Immature natural killer cell (primary cell): ENCODE measurements around the gene NT5DC1. TPM values are rescaled to one million over a fixed set of nuclear protein-coding genes. Genes with fewer than 3 reads are reported as not detected.
A peak's percentile ranks its signal among the peaks of the same experiment; 100 is the strongest.
"Not testable (repeated sequence)": the region's sequence is repeated elsewhere in the genome, so short reads cannot be mapped to it uniquely, and the experiment has no call there.

Source experiments
- DNase-seq, 3 donors: peaks; one replicate each; pipeline ENCODE4 v3.0.0; 2022; ENCODE audit warnings: mixed read lengths in 1 of 3
- H3K27ac Mint-ChIP-seq, 6 donors: one replicate each; pipeline ENCODE4 v1.8.0; 2020; ENCODE audit warnings: mixed read lengths in 6 of 6, mild to moderate bottlenecking in 5 of 6, inconsistent platforms in 4 of 6, moderate library complexity in 3 of 6
- H3K27me3 Mint-ChIP-seq, 3 donors: one replicate each; pipeline ENCODE4 v1.8.0; 2020 to 2021; ENCODE audit warnings: low read depth in 3 of 3, mild to moderate bottlenecking in 3 of 3, mixed read lengths in 3 of 3, moderate library complexity in 3 of 3, inconsistent platforms in 1 of 3
- H3K36me3 Mint-ChIP-seq, 3 donors: one replicate each; pipeline ENCODE4 v1.8.0; 2020; ENCODE audit warnings: mixed read lengths in 3 of 3, inconsistent platforms in 2 of 3, mild to moderate bottlenecking in 2 of 3
- H3K4me1 Mint-ChIP-seq, 2 donors: one replicate each; pipeline ENCODE4 v1.8.0; 2020; ENCODE audit warnings: inconsistent platforms in 2 of 2, mild to moderate bottlenecking in 2 of 2, mixed read lengths in 2 of 2, moderate library complexity in 1 of 2
- H3K4me3 Mint-ChIP-seq, 5 donors: one replicate each; pipeline ENCODE4 v1.8.0; 2020; ENCODE audit warnings: mild to moderate bottlenecking in 5 of 5, mixed read lengths in 5 of 5, inconsistent platforms in 3 of 5, moderate library complexity in 3 of 5
- H3K9me3 Mint-ChIP-seq, 6 donors: one replicate each; pipeline ENCODE4 v1.8.0; 2020; ENCODE audit warnings: mild to moderate bottlenecking in 6 of 6, mixed read lengths in 6 of 6, inconsistent platforms in 4 of 6, moderate library complexity in 3 of 6
- polyA plus RNA-seq, 3 donors: library from polyadenylated mRNA; unstranded; fragments of 300-500 nt; fragmentation: Illumina TruSeq; gene quantifications; one replicate each; pipeline ENCODE4 v1.2.3, GENCODE V29; 2021

Gene NT5DC1
- polyA plus RNA-seq, 3 donors from 2014 or later: 30.6 to 44.8 (median 35.9) TPM

DNA sequence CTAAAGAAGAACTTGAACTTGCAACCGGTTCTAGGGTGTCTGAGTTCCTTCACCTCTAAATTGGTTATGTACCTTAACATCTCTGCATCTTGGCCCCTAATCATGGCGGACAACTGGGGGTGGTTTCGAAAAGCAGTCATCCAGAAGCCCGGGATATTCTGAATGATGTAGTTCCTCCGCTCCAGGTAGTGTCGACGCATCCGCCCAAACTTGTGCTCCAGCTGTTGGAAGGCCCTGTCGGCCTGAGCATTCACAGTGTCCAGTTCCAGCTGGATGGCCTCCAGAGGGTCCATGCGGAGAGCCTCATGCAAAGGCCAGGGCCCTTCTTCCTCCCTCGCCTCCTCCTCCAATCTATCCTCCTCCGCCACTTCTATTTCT, 178.2 kb downstream of the NT5DC1 start:
- peaks cover 15 to 22% (median 18%) of the 10 kb centered on the region in 3 donors for H3K36me3 Mint-ChIP-seq
- peaks cover 60 to 70% of the 10 kb centered on the region in 2 donors for H3K4me1 Mint-ChIP-seq
- peak overlapping the region; percentile 98 to 100 (median 100) for H3K27ac Mint-ChIP-seq
- peaks cover 15 to 21% (median 21%) of the 10 kb centered on the region in 3 donors for H3K27me3 Mint-ChIP-seq
- DNase-seq: peak in 1 of 3 donors; percentile 25
- H3K9me3 Mint-ChIP-seq: no peaks in the 10 kb centered on the region
- H3K4me3 Mint-ChIP-seq: peak overlapping the region; percentile 94 to 100 (median 97)

DNA sequence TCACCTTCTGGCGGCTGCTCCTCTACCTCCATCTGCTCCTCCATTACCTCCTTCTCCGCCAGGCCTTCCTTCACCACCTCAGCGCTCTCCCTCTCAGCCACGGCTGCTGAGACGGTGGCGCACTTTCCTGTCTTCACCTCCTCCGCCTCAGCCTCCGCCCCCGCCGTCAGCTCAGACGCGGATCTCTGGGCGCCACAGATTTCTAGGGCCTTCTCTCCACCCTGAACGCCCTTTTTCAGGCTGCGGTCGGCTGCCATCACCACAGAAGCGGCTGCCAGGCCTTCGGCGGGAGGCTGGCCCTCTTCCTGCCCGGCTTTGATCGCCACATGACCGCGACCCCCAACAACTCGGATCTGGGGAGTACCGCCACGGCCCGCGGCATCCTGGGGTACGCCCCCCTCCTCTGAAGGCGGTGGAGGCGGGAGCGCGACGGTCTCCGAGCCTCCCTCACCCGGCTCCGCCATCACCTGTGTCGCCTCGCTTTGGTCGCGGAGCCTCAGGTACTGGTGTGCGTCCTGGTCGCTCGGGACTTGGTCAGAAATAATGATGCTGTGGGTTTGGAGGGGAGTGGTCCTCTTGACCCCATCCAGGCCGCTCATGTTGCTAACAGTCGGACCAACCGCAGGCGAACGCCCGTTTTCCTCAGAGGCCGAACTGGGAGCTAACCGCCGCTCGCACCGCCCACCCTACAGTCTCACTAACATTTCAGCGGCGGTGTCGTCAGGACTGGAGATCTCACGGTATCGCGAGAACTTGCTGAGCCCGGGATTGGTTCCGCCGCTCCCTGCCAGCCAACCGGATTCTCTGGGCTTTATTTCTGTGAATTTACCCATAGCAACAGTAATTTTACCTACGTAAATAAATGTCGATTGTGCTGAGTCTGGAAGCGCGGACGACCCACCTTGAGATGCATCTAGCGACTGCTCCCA, 178.8 kb downstream of the NT5DC1 start, which contains the start of gene TSPYL1:
Gene TSPYL1, minus strand, starts transcription at position 699 of the 929 bp plus-strand sequence. Its CDS starts 100 bp downstream, at position 599.
- Mint-ChIP-seq H3K27ac (peak within 1 kb of the TSS; percentile 98 to 100 (median 100)), H3K36me3 (peaks cover 15 to 21% (median 18%) of the 10 kb centered on the region in 3 donors), H3K9me3 (no peaks in the 10 kb centered on the region), H3K4me3 (peak within 1 kb of the TSS; percentile 94 to 100 (median 97)), H3K27me3 (peaks cover 15 to 21% (median 21%) of the 10 kb centered on the region in 3 donors), H3K4me1 (peaks cover 60 to 67% of the 10 kb centered on the region in 2 donors)
- peak; percentile 96 to 97 (median 97) for DNase-seq

GRCh38 chr6:116280161-116280932, 179.7 kb downstream of the NT5DC1 start:
- H3K36me3 Mint-ChIP-seq: peaks cover 15% of the 10 kb centered on the region in 3 donors
- H3K27me3 Mint-ChIP-seq: peaks cover 15 to 21% (median 21%) of the 10 kb centered on the region in 3 donors
- no peak for DNase-seq
- H3K4me1 Mint-ChIP-seq: peaks cover 54 to 59% of the 10 kb centered on the region in 2 donors
- H3K27ac Mint-ChIP-seq: peak overlapping the region; percentile 98 to 100 (median 100)
- H3K9me3 Mint-ChIP-seq: no peaks in the 10 kb centered on the region
- peak overlapping the region; percentile 94 to 100 (median 97) for H3K4me3 Mint-ChIP-seq

DNA sequence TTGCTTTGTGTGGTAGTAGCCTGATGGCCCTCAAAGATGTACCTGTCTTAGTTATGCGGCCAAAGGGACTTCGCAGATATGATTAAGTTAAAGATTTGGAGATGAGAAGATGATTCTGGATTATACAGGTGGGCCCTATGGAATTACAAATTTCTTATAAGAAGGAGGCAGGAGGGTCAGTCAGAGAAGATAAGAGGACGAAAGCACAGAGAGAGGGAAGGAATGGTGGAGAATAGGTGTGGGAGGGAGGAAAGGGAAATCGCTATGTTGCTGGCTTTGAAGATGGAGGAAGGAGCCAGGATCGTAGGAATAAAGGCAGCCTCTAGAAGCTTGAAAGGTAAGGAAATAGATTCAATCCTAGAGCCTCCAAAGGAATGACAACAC, 180.3 kb downstream of the NT5DC1 start:
- Mint-ChIP-seq H3K4me3 (peak overlapping the region; percentile 39 to 100 (median 94)), H3K4me1 (peaks cover 48 to 53% of the 10 kb centered on the region in 2 donors), H3K36me3 (peaks cover 13 to 15% (median 14%) of the 10 kb centered on the region in 3 donors)

DNA sequence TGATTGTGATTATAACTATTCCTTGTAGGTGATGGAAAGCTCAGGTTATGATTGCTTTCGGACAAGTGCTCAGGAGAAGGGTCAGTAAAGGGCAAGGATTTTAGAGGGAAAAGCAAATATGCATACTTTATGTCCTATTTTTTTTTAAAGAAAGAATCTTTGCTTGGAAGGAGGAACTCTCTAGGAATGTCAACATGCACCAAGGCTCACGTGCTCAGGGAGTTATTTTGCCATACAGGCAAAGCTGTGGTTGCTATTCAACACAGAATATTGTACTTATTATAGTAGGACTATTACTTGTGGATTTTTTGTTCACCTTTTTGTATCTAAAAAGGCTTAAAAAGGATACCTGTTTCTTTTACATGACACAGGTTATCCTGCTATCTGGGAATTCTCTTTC, 182.0 kb downstream of the NT5DC1 start:
- Mint-ChIP-seq H3K4me3 (no peak overlapping the region), H3K27me3 (peaks cover 12 to 21% (median 19%) of the 10 kb centered on the region in 3 donors), H3K27ac (no peak overlapping the region), H3K36me3 (peaks cover 6 to 9% (median 7%) of the 10 kb centered on the region in 3 donors), H3K9me3 (no peaks in the 10 kb centered on the region), H3K4me1 (peaks cover 30 to 35% of the 10 kb centered on the region in 2 donors)
- no peak for DNase-seq

More for the DNA sequence above, 180.3 kb downstream of the NT5DC1 start:
- no peak for DNase-seq
- Mint-ChIP-seq H3K9me3 (no peaks in the 10 kb centered on the region), H3K27ac (peak overlapping the region; percentile 98 to 100 (median 100)), H3K27me3 (peaks cover 15 to 21% (median 21%) of the 10 kb centered on the region in 3 donors)

DNA sequence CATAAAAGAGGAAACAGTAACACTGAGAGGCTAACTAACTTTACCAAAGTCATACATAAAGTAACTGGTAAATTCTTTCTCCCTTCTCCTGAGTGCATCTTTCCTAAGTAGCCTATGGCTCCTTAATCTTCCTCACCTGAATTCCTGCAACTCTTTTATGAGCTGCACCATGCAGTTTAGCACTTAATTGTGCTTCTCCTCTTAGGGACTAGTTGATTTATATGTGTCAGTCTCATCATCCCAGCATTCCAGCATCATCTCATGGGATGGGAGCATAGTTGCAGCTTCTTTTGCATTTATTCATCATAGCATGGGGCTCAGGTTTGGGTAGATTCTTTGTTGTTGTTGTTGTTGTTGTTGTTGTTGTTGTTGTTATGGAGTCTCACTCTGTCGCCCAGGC, 182.5 kb downstream of the NT5DC1 start:
- Mint-ChIP-seq H3K36me3 (peaks cover 6 to 7% (median 6%) of the 10 kb centered on the region in 3 donors), H3K4me1 (peaks cover 26 to 30% of the 10 kb centered on the region in 2 donors), H3K9me3 (no peaks in the 10 kb centered on the region), H3K27ac (no peak overlapping the region), H3K27me3 (peaks cover 12 to 17% (median 16%) of the 10 kb centered on the region in 3 donors), H3K4me3 (no peak overlapping the region)
- no peak for DNase-seq

DNA sequence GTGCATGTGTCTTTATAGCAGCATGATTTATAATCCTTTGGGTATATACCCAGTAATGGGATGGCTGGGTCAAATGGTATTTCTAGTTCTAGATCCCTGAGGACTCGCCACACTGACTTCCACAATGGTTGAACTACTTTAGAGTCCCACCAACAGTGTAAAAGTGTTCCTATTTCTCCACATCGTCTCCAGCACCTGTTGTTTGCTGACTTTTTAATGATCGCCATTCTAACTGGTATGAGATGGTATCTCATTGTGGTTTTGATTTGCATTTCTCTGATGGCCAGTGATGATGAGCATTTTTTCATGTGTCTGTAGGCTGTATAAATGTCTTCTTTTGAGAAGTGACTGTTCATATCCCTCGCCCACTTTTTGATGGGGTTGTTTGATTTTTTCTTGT, 184.3 kb downstream of the NT5DC1 start:
- H3K27me3 Mint-ChIP-seq, H3K36me3 Mint-ChIP-seq, DNase-seq, H3K9me3 Mint-ChIP-seq, H3K4me3 Mint-ChIP-seq, H3K27ac Mint-ChIP-seq: not testable (repeated sequence)
- peaks cover 10 to 12% of the 10 kb centered on the region in 2 donors for H3K4me1 Mint-ChIP-seq

DNA sequence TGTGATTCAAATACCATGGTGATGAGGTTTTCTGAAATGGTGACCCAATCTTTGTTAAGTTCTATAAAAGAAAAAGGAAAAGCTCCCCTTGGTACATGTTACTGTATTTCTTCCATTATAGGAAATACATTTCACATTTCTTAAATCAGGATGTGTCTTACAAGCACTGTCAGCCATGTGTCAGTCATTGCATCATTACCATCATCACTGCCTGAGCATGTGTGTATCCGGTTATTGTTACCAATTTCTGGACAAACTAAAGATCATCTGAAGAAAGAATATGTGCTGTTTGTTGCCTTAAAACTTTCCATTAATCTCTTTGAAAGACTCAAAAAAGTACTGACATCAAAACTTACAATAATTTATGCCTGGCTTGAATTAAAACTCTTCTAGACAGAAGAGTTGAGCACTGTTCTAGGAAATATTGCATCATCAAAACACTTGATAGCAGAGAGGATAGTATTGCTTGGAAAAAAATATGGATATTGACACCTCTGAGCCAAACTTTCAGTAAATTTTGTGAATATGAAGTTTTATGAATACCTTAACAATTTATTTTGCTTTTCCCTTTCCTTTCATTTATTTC, 186.2 kb downstream of the NT5DC1 start:
- Mint-ChIP-seq H3K27me3 (no peaks in the 10 kb centered on the region), H3K27ac (no peak overlapping the region)

GRCh38 chr6:116287689-116288282, 187.1 kb downstream of the NT5DC1 start:
- no peak overlapping the region for H3K4me3 Mint-ChIP-seq
- no peaks in the 10 kb centered on the region for H3K9me3 Mint-ChIP-seq
- no peak overlapping the region for H3K27ac Mint-ChIP-seq
- no peaks in the 10 kb centered on the region for H3K36me3 Mint-ChIP-seq
- peak; percentile 31 to 49 (median 35) for DNase-seq
- H3K27me3 Mint-ChIP-seq: no peaks in the 10 kb centered on the region
- no peaks in the 10 kb centered on the region for H3K4me1 Mint-ChIP-seq

More for the DNA sequence above, 186.2 kb downstream of the NT5DC1 start:
- Mint-ChIP-seq H3K36me3 (no peaks in the 10 kb centered on the region), H3K4me1 (no peaks in the 10 kb centered on the region), H3K9me3 (no peaks in the 10 kb centered on the region), H3K4me3 (no peak overlapping the region)
- no peak for DNase-seq

GRCh38 chr6:116289876-116290275, 189.2 kb downstream of the NT5DC1 start:
- Mint-ChIP-seq H3K27me3 (no peaks in the 10 kb centered on the region), H3K27ac (no peak overlapping the region), H3K4me1 (no peaks in the 10 kb centered on the region), H3K4me3 (no peak overlapping the region), H3K36me3 (no peaks in the 10 kb centered on the region), H3K9me3 (no peaks in the 10 kb centered on the region)
- no peak for DNase-seq

DNA sequence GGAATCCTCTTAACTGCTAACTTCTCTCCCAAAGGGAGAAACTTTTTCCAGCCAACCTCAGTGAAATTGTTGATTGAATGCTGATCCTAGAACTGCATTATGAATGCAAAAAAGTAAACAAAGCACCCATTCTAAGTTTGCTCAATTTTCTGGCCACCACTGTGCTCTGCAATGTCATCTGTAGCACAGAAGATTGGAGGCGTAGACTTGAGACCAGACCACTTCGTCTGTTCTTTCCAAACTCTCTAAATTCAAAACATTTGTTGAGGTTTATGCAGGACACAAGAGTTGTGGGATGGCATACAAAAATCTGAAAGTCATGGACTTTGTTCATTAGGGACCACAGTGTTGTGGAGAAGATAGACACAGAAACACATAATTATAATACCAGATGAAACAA, 190.1 kb downstream of the NT5DC1 start:
- no peak overlapping the region for H3K4me3 Mint-ChIP-seq
- H3K4me1 Mint-ChIP-seq: no peaks in the 10 kb centered on the region
- H3K9me3 Mint-ChIP-seq: no peaks in the 10 kb centered on the region
- H3K27ac Mint-ChIP-seq: no peak overlapping the region
- DNase-seq: no peak
- H3K36me3 Mint-ChIP-seq: no peaks in the 10 kb centered on the region
- peaks cover 0 to 2% (median 0%) of the 10 kb centered on the region in 3 donors for H3K27me3 Mint-ChIP-seq

DNA sequence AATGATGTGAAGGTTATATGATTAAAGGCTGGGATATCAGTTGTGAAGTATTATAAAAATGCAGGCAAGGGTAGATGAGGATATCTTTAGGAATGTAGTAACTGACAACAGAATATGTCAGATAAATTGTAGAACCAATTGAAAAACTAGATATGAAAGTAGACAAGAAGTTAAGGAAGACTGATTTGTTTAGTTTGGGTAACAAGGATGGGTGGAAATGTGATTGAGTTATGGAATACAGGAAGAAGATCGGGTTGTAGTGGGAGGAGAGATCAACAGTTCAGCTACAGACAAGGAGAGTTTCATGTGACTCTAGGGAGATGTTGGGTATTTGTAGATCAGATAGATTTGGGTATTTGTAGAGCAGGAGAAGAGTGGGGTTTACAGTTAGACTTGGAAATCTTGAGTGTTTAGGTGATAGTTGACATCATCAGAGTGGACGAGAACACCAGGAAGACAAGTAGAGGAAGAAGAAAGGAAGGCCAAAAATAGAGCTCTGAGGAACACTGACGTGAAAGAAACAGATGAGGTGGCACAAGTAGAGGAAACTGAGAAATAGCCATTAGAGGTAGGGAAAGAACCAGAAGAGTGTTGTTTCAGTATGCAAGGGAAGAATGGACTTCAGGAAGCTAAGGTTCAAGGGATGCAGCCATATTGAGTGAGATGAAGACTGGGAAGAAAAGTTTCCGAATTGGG, 191.2 kb downstream of the NT5DC1 start:
- Mint-ChIP-seq H3K36me3 (no peaks in the 10 kb centered on the region), H3K27ac (no peak overlapping the region), H3K9me3 (no peaks in the 10 kb centered on the region), H3K27me3 (peaks cover 0 to 2% (median 0%) of the 10 kb centered on the region in 3 donors), H3K4me3 (no peak overlapping the region), H3K4me1 (no peaks in the 10 kb centered on the region)
- no peak for DNase-seq
